Measurements from ENCODE around the gene RTRAF. TPM values are rescaled to one million over a fixed set of nuclear protein-coding genes. Genes with fewer than 3 reads are reported as not detected.

Gene RTRAF
- total and polyA plus RNA-seq, 10 donors, result 37.8 to 184 (median 92.3) TPM

DNA sequence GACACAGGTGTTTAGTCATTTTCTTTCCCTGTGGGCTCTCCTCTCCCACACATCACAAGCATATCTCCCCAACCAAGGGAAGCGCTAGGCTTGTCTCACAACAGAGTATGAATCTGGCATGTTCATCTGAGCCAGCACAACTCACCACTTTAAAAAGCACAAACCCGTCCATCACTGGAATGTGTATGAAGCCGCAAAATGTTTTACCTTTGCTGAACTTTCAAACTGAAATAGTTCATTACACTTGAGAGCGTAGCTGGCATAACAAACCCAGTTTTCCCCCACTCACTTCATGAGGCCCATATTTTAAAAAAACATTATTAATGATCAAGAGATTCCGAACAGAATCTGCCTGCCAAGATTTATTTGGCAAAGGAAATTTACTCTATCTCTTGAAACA lies 63.7 kb downstream of the RTRAF start:
- Histone ChIP-seq H3K9me3 (no peaks in the 10 kb centered on the region), H3K27me3 (replicated peaks in 1 of 7) (no peaks in the 10 kb centered on the region), H3K4me3 (no peak overlapping the region), H3K4me1 (peaks cover 0 to 13% (median 0%) of the 10 kb centered on the region in 6 donors), H3K36me3 (no peaks in the 10 kb centered on the region), H3K27ac (peak overlapping the region in 4 of 8 donors; percentile 15 to 47 (median 33))
- intact Hi-C loops (cut with DNase I; ENCODE audit: low total_unique reads), result no loop called here
- 72 to 87% (median 82%) methylated on average over 5 of the region's 5 CpGs for WGBS, 5 donors
- TF ChIP-seq POLR2AphosphoS5 (IDR thresholded peaks at IDR 0.05), result no peak
- no peak for TF ChIP-seq POLR2A (IDR thresholded peaks at IDR 0.05)
- no peak for TF ChIP-seq CTCF (IDR thresholded peaks at IDR 0.05 in 8 of 11, conservative IDR thresholded peaks at IDR 0.05 in 3 of 11)
- no peak for DNase-seq

- no peaks in the 10 kb centered on the region for H3K36me3 ChIP-seq
- 0 to 92% (median 53%) methylated on average over 1 of the region's 1 CpG for WGBS, 5 donors
Observed at GRCh38 chr14:52054678-52055077, 65.3 kb downstream of the RTRAF start.

GRCh38 chr14:52055167-52055566 lies 65.8 kb downstream of the RTRAF start:
- H3K27ac ChIP-seq, result no peak overlapping the region
- intact Hi-C loops (cut with DNase I; ENCODE audit: low total_unique reads), result no loop called here
- TF ChIP-seq POLR2AphosphoS5 (IDR thresholded peaks at IDR 0.05), result no peak
- no peak for TF ChIP-seq POLR2A (IDR thresholded peaks at IDR 0.05)
- no peak for TF ChIP-seq CTCF (IDR thresholded peaks at IDR 0.05 in 8 of 11, conservative IDR thresholded peaks at IDR 0.05 in 3 of 11)
- no peaks in the 10 kb centered on the region for H3K36me3 ChIP-seq
- peaks cover 0 to 13% (median 0%) of the 10 kb centered on the region in 6 donors for H3K4me1 ChIP-seq
- DNase-seq, result no peak
- no peaks in the 10 kb centered on the region for H3K27me3 ChIP-seq (replicated peaks in 1 of 7)
- no peak overlapping the region for H3K4me3 ChIP-seq
- 64 to 81% (median 73%) methylated on average over 2 of the region's 2 CpGs for WGBS, 5 donors
- H3K9me3 ChIP-seq, result no peaks in the 10 kb centered on the region

More at GRCh38 chr14:52054678-52055077, 65.3 kb downstream of the RTRAF start:
- intact Hi-C loops (cut with DNase I; ENCODE audit: low total_unique reads), result no loop called here
- TF ChIP-seq POLR2A (IDR thresholded peaks at IDR 0.05) (no peak), CTCF (IDR thresholded peaks at IDR 0.05 in 8 of 11, conservative IDR thresholded peaks at IDR 0.05 in 3 of 11) (no peak), POLR2AphosphoS5 (IDR thresholded peaks at IDR 0.05) (no peak)
- peaks cover 0 to 13% (median 0%) of the 10 kb centered on the region in 6 donors for H3K4me1 ChIP-seq
- no peaks in the 10 kb centered on the region for H3K9me3 ChIP-seq
- no peak overlapping the region for H3K4me3 ChIP-seq
- H3K27ac ChIP-seq, result no peak overlapping the region
- no peak for DNase-seq
- no peaks in the 10 kb centered on the region for H3K27me3 ChIP-seq (replicated peaks in 1 of 7)

- intact Hi-C loops (cut with DNase I; ENCODE audit: low total_unique reads), result no loop called here
- H3K27ac ChIP-seq, result no peak overlapping the region
- WGBS, 5 donors, result 74 to 94% (median 93%) methylated on average over 3 of the region's 3 CpGs
- TF ChIP-seq POLR2A (IDR thresholded peaks at IDR 0.05) (no peak), CTCF (IDR thresholded peaks at IDR 0.05 in 8 of 11, conservative IDR thresholded peaks at IDR 0.05 in 3 of 11) (no peak), POLR2AphosphoS5 (IDR thresholded peaks at IDR 0.05) (no peak)
- no peaks in the 10 kb centered on the region for H3K36me3 ChIP-seq
- H3K27me3 ChIP-seq (replicated peaks in 1 of 7), result peaks cover 0 to 11% (median 0%) of the 10 kb centered on the region in 7 donors
- no peak for DNase-seq
- peaks cover 0 to 3% (median 0%) of the 10 kb centered on the region in 6 donors for H3K4me1 ChIP-seq
- no peaks in the 10 kb centered on the region for H3K9me3 ChIP-seq
- no peak overlapping the region for H3K4me3 ChIP-seq
Observed at GRCh38 chr14:52058341-52058740, 69.0 kb downstream of the RTRAF start.

All from spleen (tissue), 11 donors.